MM.1S (cell line): Measurements from ENCODE around the gene PNKD.

Experiments
- EZH2 ChIP-seq: fragments of 300-600 bp; sonication (generic); optimal IDR thresholded peaks from 2 replicates; pipeline ENCODE3; 2017; ENCODE audit warnings: low read depth, mild to moderate bottlenecking, antibody characterized with exemption, low read length, mixed read lengths
- TF ChIP-seq, protein P1 (sequence below): fragments of 300-600 bp; sonication (generic); IDR thresholded peaks from 2 replicates; pipeline ENCODE4 v1.5.1; 2016; ENCODE audit warnings: antibody characterized with exemption, low read length, mixed read lengths

DNA sequence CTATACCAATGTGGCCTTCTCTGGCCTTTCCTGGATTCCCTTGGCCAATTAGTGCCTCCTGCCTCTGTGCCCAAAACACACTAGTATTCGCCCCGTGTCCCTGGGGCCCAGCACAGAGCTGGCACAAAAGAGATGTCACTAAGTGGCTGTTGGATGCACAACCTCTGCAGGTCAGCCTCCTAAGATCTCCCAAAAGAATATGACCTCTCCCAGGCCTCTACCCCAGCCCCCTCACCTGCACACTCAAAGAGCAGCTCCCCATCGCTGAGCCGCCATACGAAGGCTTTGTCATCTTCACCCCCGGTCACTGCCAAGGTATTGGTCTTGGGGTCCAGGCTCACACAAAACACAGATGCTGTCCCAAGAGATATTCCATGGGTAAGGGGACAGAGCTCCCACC lies 3.1 kb upstream of the PNKD start:
- TF ChIP-seq, protein P1, sequence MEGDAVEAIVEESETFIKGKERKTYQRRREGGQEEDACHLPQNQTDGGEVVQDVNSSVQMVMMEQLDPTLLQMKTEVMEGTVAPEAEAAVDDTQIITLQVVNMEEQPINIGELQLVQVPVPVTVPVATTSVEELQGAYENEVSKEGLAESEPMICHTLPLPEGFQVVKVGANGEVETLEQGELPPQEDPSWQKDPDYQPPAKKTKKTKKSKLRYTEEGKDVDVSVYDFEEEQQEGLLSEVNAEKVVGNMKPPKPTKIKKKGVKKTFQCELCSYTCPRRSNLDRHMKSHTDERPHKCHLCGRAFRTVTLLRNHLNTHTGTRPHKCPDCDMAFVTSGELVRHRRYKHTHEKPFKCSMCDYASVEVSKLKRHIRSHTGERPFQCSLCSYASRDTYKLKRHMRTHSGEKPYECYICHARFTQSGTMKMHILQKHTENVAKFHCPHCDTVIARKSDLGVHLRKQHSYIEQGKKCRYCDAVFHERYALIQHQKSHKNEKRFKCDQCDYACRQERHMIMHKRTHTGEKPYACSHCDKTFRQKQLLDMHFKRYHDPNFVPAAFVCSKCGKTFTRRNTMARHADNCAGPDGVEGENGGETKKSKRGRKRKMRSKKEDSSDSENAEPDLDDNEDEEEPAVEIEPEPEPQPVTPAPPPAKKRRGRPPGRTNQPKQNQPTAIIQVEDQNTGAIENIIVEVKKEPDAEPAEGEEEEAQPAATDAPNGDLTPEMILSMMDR, result no peak
- TF ChIP-seq EZH2, result no peak
